Epithelial cell of proximal tubule (primary cell): ENCODE measurements around the gene PSG4. TPM values are rescaled to one million over a fixed set of nuclear protein-coding genes. Genes with fewer than 3 reads are reported as not detected.
"Not testable (repeated sequence)": the region's sequence is repeated elsewhere in the genome, so short reads cannot be mapped to it uniquely, and the experiment has no call there.

Source experiments
- DNase-seq: peaks from one replicate; pipeline ENCODE4 v3.0.0-alpha.2; 2011; ENCODE audit warnings: low read depth
- H3K4me3 ChIP-seq: 2 replicates; pipeline ENCODE4 v1.5.1; 2011; ENCODE audit warnings: low read depth, mild to moderate bottlenecking, low read length
- CTCF ChIP-seq: conservative IDR thresholded peaks from 2 replicates; pipeline ENCODE4 v1.5.1; 2012; ENCODE audit warnings: low read depth, mild to moderate bottlenecking, low read length
- total RNA-seq: library from RNA; depleted of rRNA; stranded (reverse); fragments of >200 nt; gene quantifications from 2 replicates; pipeline ENCODE4 v1.2.3, GENCODE V29; 2015

PSG4 gene
- 3.6 TPM in 1 of 2 replicates, not detected in the other for total RNA-seq

- H3K4me3 ChIP-seq, DNase-seq: not testable (repeated sequence)
These were observed at the start of gene PSG4 for GRCh38 chr19:43205471-43206105. TSS of gene PSG4 (minus strand) at chr19:43205638. CDS start at chr19:43205536, 102 bp downstream.

DNA sequence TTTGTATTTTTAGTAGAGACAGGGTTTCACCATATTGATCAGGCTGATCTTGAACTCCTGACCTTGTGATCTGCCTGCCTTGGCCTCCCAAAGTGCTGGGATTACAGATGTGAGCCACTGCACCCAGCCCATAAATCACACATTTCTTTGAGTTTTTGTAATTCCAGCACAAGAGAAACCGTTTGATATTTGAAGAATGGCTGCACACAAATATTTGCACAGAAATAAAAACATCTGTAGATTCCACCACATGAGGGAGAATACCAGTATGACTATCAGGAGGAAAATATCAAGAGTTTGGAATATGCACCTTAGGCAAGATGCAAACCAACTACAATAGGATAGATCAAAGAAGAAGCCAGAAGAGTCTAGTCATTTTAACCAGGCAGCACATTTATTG is 46.0 kb upstream of the PSG4 start:
- not testable (repeated sequence) for DNase-seq, H3K4me3 ChIP-seq

DNA sequence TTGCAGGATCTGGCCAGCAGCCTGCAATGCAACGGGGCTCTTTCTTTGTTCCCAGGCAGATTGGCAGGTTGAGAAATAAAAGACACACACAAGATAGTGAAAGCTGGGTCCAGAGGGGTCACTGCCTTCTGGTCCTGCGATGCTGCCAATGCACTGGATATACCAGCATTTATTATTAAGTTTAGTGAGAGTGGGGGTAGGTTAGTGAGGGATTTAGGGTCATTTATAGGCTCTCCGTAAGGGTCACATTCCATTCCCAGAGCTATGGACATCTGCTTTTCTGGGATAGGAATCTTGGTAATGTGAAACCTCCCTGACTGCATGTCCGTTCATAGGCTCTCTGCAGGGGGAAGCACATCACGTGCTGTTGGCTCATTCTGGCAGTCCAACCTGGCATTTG is 44.9 kb upstream of the PSG4 start:
- DNase-seq, H3K4me3 ChIP-seq: not testable (repeated sequence)

GRCh38 chr19:43248635-43249002 is 43.2 kb upstream of the PSG4 start:
- not testable (repeated sequence) for DNase-seq

DNA sequence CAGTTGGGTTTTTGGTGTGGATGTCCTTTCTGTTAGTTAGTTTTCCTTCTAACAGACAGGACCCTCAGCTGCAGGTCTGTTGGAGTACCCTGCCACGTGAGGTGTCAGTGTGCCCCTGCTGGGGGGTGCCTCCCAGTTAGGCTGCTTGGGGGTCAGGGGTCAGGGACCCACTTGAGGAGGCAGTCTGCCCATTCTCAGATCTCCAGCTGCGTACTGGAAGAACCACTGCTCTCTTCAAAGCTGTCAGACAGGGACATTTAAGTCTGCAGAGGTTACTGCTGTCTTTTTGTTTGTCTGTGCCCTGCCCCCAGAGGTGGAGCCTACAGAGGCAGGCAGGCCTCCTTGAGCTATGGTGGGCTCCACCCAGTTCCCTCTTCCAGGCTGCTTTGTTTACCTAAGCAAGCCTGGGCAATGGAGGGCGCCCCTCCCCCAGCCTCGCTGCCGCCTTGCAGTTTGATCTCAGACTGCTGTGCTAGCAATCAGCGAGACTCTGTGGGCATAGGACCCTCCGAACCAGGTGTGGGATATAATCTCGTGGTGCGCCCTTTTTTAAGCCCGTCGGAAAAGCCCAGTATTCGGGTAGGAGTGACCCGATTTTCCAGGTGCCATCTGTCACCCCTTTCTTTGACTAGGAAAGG is 41.9 kb upstream of the PSG4 start:
- DNase-seq, H3K4me3 ChIP-seq: not testable (repeated sequence)

More at GRCh38 chr19:43248635-43249002, 43.2 kb upstream of the PSG4 start:
- H3K4me3 ChIP-seq = not testable (repeated sequence)

- H3K4me3 ChIP-seq, DNase-seq: not testable (repeated sequence)
These were observed 40.4 kb upstream of the PSG4 start for GRCh38 chr19:43245848-43246247.

- DNase-seq, H3K4me3 ChIP-seq: not testable (repeated sequence)
These were observed 36.8 kb upstream of the PSG4 start for GRCh38 chr19:43242211-43242610.

DNA sequence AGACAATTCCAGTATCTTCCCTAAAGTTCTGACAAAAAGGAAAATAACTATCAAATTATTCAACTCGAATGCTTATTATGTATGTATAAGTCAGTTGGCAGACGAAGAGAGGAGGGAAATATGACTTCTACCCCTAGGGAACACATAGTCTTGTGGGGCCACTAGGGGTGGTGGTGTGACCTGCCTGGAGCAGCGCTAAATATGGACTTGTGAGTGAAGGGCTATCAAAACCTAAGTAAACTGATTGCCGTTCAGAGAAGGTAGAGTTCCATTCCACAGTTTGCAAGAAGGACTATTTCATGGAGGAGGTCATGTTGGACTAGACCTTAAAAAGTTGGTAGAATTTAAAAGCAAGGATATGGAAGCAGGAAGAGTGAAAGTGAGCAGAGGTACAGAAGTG is 32.8 kb upstream of the PSG4 start:
- not testable (repeated sequence) for DNase-seq, H3K4me3 ChIP-seq

DNA sequence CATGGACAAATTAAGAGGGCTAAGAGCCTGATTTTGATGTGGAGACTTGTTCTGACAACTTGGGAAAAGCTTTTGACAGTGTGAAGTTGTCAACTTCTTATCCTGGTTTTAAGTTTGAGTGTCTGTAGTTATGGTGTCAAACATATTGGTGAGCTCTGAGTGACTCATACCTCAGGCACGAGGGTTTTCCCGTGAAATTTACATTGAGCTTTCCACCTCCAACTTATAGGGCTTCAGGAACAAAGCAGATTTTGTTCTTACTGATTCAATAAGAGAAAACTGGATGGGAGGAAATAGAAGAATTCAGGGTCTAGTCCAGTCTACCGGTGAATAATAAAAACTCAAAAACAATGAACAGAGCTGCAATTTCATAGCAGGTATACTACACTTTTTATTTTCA is 30.2 kb upstream of the PSG4 start:
- H3K4me3 ChIP-seq, DNase-seq: not testable (repeated sequence)

GRCh38 chr19:43229315-43229714 is 23.9 kb upstream of the PSG4 start:
- H3K4me3 ChIP-seq = no peak overlapping the region
- TF ChIP-seq CTCF = peak; percentile 31
- DNase-seq = no peak

- not testable (repeated sequence) for DNase-seq, H3K4me3 ChIP-seq
These were observed 23.3 kb upstream of the PSG4 start for GRCh38 chr19:43228730-43229129.

GRCh38 chr19:43226986-43227385 is 21.5 kb upstream of the PSG4 start:
- DNase-seq, H3K4me3 ChIP-seq: not testable (repeated sequence)

- DNase-seq = no peak
- TF ChIP-seq CTCF = no peak
- no peak overlapping the region for H3K4me3 ChIP-seq
These were observed 19.4 kb upstream of the PSG4 start for GRCh38 chr19:43224855-43225253.

DNA sequence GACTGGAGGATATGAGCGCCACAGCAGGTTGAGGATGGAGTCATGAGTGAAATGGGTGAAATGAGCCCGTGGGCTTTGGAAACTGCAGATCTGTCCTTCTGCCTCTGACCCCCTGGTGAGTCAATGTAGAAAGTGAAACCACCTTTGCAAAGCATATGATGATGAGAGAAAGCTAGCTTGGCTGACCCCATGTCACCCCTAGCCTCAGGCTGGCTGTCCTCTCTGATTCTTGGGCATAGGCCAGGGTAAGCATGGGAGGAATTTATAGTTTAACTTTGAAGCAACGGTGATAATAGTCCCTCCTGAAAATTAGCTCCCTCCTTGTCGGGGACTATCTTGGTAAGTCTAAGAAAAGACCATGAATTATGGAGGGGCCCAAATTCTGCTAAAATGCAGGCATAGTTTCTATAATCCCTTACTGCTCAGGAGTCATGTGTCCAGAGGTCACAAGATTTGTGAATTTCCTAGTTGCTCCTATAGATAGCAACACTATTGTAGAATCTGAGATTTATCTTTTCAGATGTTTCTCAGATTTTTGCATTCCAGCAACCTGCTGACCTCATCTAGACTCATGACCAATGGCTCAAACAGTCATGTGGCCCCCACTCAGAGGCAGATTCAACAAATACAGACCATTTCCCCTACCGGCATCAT is 18.9 kb upstream of the PSG4 start:
- H3K4me3 ChIP-seq, DNase-seq: not testable (repeated sequence)

DNA sequence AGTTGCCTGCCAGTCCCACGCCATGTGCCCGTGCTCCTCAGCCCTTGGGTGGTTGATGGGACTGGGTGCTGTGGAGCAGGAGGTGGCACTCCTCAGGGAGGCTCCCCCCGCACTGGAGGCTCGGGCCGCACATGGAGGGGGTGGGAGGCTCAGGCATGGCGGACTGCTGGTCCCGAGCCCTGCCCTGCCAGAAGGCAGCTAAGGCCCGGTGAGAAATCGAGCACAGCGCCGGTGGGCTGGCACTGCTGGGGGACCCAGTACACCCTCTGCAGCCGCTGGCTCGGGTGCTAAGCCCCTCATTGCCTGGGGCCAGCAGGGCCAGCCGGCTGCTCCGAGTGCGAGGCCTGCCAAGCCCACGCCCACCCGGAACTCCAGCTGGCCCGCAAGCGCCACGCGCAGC is 16.5 kb upstream of the PSG4 start:
- not testable (repeated sequence) for DNase-seq, H3K4me3 ChIP-seq

GRCh38 chr19:43219136-43219535 is 13.7 kb upstream of the PSG4 start:
- DNase-seq, H3K4me3 ChIP-seq: not testable (repeated sequence)

DNA sequence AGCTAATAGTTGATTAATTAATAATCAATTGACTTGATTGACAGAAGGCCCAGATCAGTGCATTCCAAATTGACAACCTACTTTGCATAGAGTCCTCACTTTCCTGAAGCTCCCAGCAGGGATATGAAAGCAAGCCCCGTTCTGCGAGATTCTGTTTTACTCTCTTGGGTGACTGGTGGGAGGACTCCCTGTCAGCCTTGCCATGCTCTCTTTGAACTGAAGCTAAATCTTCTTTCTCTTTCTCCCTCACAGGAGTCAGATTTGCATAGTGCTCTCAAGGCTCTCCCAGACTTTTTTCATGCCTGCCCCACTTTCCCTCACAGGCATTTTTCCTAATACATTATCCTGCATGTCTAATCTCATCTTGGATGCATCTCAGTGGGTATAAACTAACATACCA is 10.4 kb upstream of the PSG4 start:
- H3K4me3 ChIP-seq, DNase-seq: not testable (repeated sequence)
